Measurements from ENCODE around the gene CHAD.

GRCh38 chr17:50469208-50469605 lies 527 bp upstream of the CHAD start:
- TF ChIP-seq POLR2AphosphoS5 (IDR thresholded peaks at IDR 0.05) (no peak), EP300 (conservative IDR thresholded peaks at IDR 0.05; ENCODE audit: poor library complexity, severe bottlenecking) (no peak), REST (IDR thresholded peaks at IDR 0.05; ENCODE audit: borderline replicate concordance) (no peak), EZH2 (IDR thresholded peaks at IDR 0.05; ENCODE audit: borderline replicate concordance, insufficient read depth, low read length, poor library complexity, severe bottlenecking) (no peak)

Data from neural cell (in vitro differentiated cells).